ENCODE data around the gene DNAH6.

DNA sequence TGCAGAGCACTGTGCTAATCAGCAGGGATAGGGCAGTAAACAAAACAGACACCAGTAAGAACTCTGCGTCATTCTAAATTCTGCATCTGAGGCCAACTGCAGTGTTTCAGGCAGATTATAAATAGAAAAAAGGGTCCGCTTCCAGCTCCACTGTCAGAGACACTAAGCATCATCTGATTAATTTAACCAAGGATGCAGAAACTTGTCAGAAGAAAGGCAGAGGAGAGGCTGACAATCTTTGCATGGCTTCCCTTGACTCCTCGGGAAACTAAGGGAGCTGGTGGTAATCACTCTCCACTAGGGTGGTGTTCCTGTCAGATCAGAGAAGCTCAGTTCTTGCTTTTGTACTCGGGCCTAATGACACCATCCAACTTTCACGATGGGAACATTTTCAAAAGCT, 123.5 kb downstream of the DNAH6 start:
- TF ChIP-seq YY1 (IDR thresholded peaks at IDR 0.05; ENCODE audit: insufficient read depth, insufficient read length): no peak
- TF ChIP-seq ZNF274 (IDR thresholded peaks at IDR 0.05; ENCODE audit: low read depth, low read length): no peak

All from NT2/D1 (cell line).